HAP-1 (cell line): ENCODE results near the gene ABHD5.
A peak's percentile ranks its signal among the peaks of the same experiment; 100 is the strongest.
"Not testable (repeated sequence)": the region's sequence is repeated elsewhere in the genome, so short reads cannot be mapped to it uniquely, and the experiment has no call there.

Source experiments
- DNase-seq, 2 experiments: peaks; one replicate each; pipeline ENCODE4 v3.0.0-alpha.2; 2016 to 2020; ENCODE audit warnings: low spot score in 2 of 2
- H3K27me3 ChIP-seq: fragments of 250-450 bp; sonication (Bioruptor Pico); 2 replicates; pipeline ENCODE4 v1.5.1; 2020; ENCODE audit warnings: low read depth, mild to moderate bottlenecking, moderate library complexity
- H3K36me3 ChIP-seq: fragments of 250-450 bp; sonication (Bioruptor Pico); replicated peaks from 2 replicates; pipeline ENCODE4 v1.5.1; 2020; ENCODE audit warnings: mild to moderate bottlenecking
- H3K4me1 ChIP-seq: fragments of 250-450 bp; sonication (Bioruptor Pico); 2 replicates; pipeline ENCODE4 v1.5.1; 2020; ENCODE audit warnings: mild to moderate bottlenecking
- H3K4me3 ChIP-seq: fragments of 250-450 bp; sonication (Bioruptor Pico); 2 replicates; pipeline ENCODE4 v1.5.1; 2020; ENCODE audit warnings: mild to moderate bottlenecking, moderate library complexity
- H3K9me3 ChIP-seq: fragments of 250-450 bp; sonication (Bioruptor Pico); 2 replicates; pipeline ENCODE4 v1.5.1; 2020; ENCODE audit warnings: mild to moderate bottlenecking, moderate library complexity
- in situ Hi-C: fragments of 300-500 bp; cut with MboI; formaldehyde crosslinking; loops from 3 replicates; pipeline ENCODE4 v1.14.3; 2020; ENCODE audit warnings: low sequenced_read_pairs, inconsistent platforms, mixed read lengths

The ABHD5 gene

GRCh38 chr3:43690400-43691119, at the start of gene ABHD5:
ABHD5 (plus strand) TSS chr3:43690938; CDS start chr3:43690993, 55 bp downstream.
- Histone ChIP-seq H3K4me1 (peaks cover 21% of the 10 kb centered on the region), H3K27me3 (no peaks in the 10 kb centered on the region), H3K4me3 (peak within 1 kb of the TSS; percentile 49), H3K36me3 (no peaks in the 10 kb centered on the region), H3K9me3 (no peaks in the 10 kb centered on the region)
- peak; percentile 79 to 90 for DNase-seq
- in situ Hi-C loops = no loop called here

GRCh38 chr3:43641306-43642114, 49.2 kb upstream of the ABHD5 start:
- H3K36me3 ChIP-seq = no peaks in the 10 kb centered on the region
- DNase-seq = no peak
- in situ Hi-C loops = no loop called here
- no peak overlapping the region for H3K4me3 ChIP-seq
- no peaks in the 10 kb centered on the region for H3K27me3 ChIP-seq
- peaks cover 5% of the 10 kb centered on the region for H3K9me3 ChIP-seq
- H3K4me1 ChIP-seq = peaks cover 28% of the 10 kb centered on the region

GRCh38 chr3:43644443-43644842, 46.3 kb upstream of the ABHD5 start:
- peaks cover 36% of the 10 kb centered on the region for H3K4me1 ChIP-seq
- H3K27me3 ChIP-seq = no peaks in the 10 kb centered on the region
- H3K9me3 ChIP-seq = peaks cover 5% of the 10 kb centered on the region
- in situ Hi-C loops = no loop called here
- H3K36me3 ChIP-seq = no peaks in the 10 kb centered on the region
- no peak overlapping the region for H3K4me3 ChIP-seq
- no peak for DNase-seq

GRCh38 chr3:43647331-43648166, 43.2 kb upstream of the ABHD5 start:
- Histone ChIP-seq H3K4me3 (no peak overlapping the region), H3K4me1 (peaks cover 45% of the 10 kb centered on the region), H3K9me3 (peaks cover 5% of the 10 kb centered on the region), H3K36me3 (no peaks in the 10 kb centered on the region), H3K27me3 (no peaks in the 10 kb centered on the region)
- DNase-seq = peak; percentile 56 to 88
- in situ Hi-C loops = no loop called here

- Histone ChIP-seq H3K4me1 (peaks cover 39% of the 10 kb centered on the region), H3K27me3 (no peaks in the 10 kb centered on the region), H3K36me3 (no peaks in the 10 kb centered on the region), H3K4me3 (no peak overlapping the region), H3K9me3 (peaks cover 2% of the 10 kb centered on the region)
- in situ Hi-C loops = no loop called here
- no peak for DNase-seq
These were observed 41.8 kb upstream of the ABHD5 start for GRCh38 chr3:43648957-43649356.

GRCh38 chr3:43649365-43649968, 41.3 kb upstream of the ABHD5 start:
- Histone ChIP-seq H3K4me1 (peaks cover 38% of the 10 kb centered on the region), H3K9me3 (no peaks in the 10 kb centered on the region), H3K36me3 (no peaks in the 10 kb centered on the region), H3K27me3 (no peaks in the 10 kb centered on the region), H3K4me3 (no peak overlapping the region)
- DNase-seq = no peak
- in situ Hi-C loops = no loop called here

- H3K36me3 ChIP-seq = no peaks in the 10 kb centered on the region
- no peak overlapping the region for H3K4me3 ChIP-seq
- no peak for DNase-seq
- no peaks in the 10 kb centered on the region for H3K27me3 ChIP-seq
- in situ Hi-C loops = no loop called here
- H3K4me1 ChIP-seq = peaks cover 38% of the 10 kb centered on the region
- H3K9me3 ChIP-seq = no peaks in the 10 kb centered on the region
These were observed 40.4 kb upstream of the ABHD5 start for GRCh38 chr3:43650345-43650744.

- DNase-seq, H3K27me3 ChIP-seq, H3K4me3 ChIP-seq, H3K4me1 ChIP-seq, H3K36me3 ChIP-seq, H3K9me3 ChIP-seq, in situ Hi-C loops: not testable (repeated sequence)
These were observed 34.3 kb upstream of the ABHD5 start for GRCh38 chr3:43656390-43656789.

GRCh38 chr3:43659250-43659880, 31.4 kb upstream of the ABHD5 start:
- Histone ChIP-seq H3K27me3 (no peaks in the 10 kb centered on the region), H3K4me3 (no peak overlapping the region), H3K9me3 (no peaks in the 10 kb centered on the region; the same call in 1 of the 2 replicates), H3K36me3 (no peaks in the 10 kb centered on the region), H3K4me1 (peaks cover 8% of the 10 kb centered on the region)
- in situ Hi-C loops = no loop called here
- DNase-seq = peak in 1 of 2 experiments; percentile 76

GRCh38 chr3:43661376-43661775, 29.4 kb upstream of the ABHD5 start:
- DNase-seq, H3K27me3 ChIP-seq, H3K9me3 ChIP-seq, H3K4me3 ChIP-seq, H3K36me3 ChIP-seq, in situ Hi-C loops, H3K4me1 ChIP-seq: not testable (repeated sequence)

- H3K27me3 ChIP-seq, H3K36me3 ChIP-seq, H3K4me3 ChIP-seq, in situ Hi-C loops, H3K4me1 ChIP-seq, DNase-seq, H3K9me3 ChIP-seq: not testable (repeated sequence)
These were observed 25.7 kb upstream of the ABHD5 start for GRCh38 chr3:43665011-43665410.

GRCh38 chr3:43670635-43671522, 19.9 kb upstream of the ABHD5 start:
- Histone ChIP-seq H3K27me3 (no peaks in the 10 kb centered on the region), H3K4me3 (no peak overlapping the region), H3K9me3 (no peaks in the 10 kb centered on the region), H3K36me3 (no peaks in the 10 kb centered on the region), H3K4me1 (no peaks in the 10 kb centered on the region)
- DNase-seq = no peak
- in situ Hi-C loops = no loop called here
